Bronchial epithelial cell (primary cell): Measurements from ENCODE around the gene KCNG4. TPM values are rescaled to one million over a fixed set of nuclear protein-coding genes. Genes with fewer than 3 reads are reported as not detected.
A peak's percentile ranks its signal among the peaks of the same experiment; 100 is the strongest.

Experiments
- DNase-seq: peaks from one replicate; pipeline ENCODE4 v3.0.0-alpha.2; 2010; ENCODE audit warnings: low read depth
- FAIRE-seq: peaks from 2 replicates; lab custom pipeline; 2011; peaks lifted over from hg19 to GRCh38; lab: Jason Lieb, UNC
- H3K27me3 ChIP-seq: 2 replicates; pipeline ENCODE4 v1.5.1; 2011; ENCODE audit warnings: low read length; ENCODE audit not compliant: control insufficient read depth, insufficient read depth
- H3K36me3 ChIP-seq: 2 replicates; pipeline ENCODE4 v1.5.1; 2011; ENCODE audit warnings: low read length; ENCODE audit not compliant: control insufficient read depth, insufficient read depth
- H3K4me3 ChIP-seq: 2 replicates; pipeline ENCODE4 v1.5.1; 2011; ENCODE audit warnings: mild to moderate bottlenecking, low read depth, low read length, control low read depth
- CTCF ChIP-seq: IDR thresholded peaks from 2 replicates; pipeline ENCODE4 v1.5.1; 2011; ENCODE audit warnings: mild to moderate bottlenecking, moderate library complexity, low read length, control low read depth, inconsistent platforms; ENCODE audit not compliant: insufficient read depth, severe bottlenecking
- total RNA-seq: library from RNA; depleted of rRNA; stranded (reverse); fragments of >200 nt; gene quantifications from 2 replicates; pipeline ENCODE4 v1.2.1, GENCODE V29; 2014

Gene KCNG4
- total RNA-seq, 1 donor from 2014 or later, result not detected

DNA sequence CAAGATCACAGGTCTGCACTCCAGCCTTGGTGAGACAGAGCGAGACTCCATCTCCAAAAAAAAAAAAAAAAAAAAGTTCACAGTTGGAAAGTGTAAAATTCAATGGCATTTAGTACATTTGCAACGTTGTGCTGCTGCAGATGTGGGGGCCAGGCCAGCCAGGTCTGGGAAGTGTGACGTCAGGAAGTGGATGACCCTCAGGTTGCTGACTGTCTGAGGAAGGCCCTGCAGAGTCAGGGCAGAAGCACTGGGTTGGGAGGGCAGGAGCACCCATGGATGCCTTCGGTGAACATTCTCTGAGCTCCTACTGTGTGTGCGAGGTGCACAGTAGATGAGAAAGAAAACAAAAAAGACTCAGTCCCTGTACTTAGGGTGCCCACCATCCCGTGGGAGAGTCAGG is 42.7 kb upstream of the KCNG4 start:
- no peaks in the 10 kb centered on the region for H3K36me3 ChIP-seq
- H3K27me3 ChIP-seq, result peaks cover 2% of the 10 kb centered on the region
- TF ChIP-seq CTCF, result no peak
- no peak overlapping the region for H3K4me3 ChIP-seq
- FAIRE-seq (no peak), DNase-seq (no peak)

DNA sequence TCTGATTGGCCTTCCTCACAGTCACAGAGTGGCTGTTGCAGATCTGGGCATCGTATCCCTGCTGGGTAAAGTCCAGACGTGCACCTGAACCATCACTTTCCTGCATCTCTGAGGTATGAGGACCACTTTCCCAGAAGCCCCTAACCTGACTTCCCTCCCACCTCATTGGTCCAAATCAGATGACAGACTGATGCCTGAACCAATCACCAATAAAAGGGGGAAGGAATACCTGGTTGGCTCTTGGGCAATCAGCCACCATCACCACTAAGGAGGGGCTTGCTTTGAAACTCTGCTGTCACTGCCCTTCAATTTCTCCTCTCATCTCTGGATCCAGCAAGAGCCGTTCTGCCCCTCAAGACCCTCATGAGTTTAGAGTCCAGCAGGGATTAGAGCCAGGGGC is 41.3 kb upstream of the KCNG4 start:
- FAIRE-seq (no peak), DNase-seq (peak; percentile 6)
- Histone ChIP-seq H3K4me3 (no peak overlapping the region), H3K36me3 (no peaks in the 10 kb centered on the region), H3K27me3 (peaks cover 2% of the 10 kb centered on the region)
- no peak for TF ChIP-seq CTCF

- H3K36me3 ChIP-seq, result no peaks in the 10 kb centered on the region
- no peak for FAIRE-seq
- no peak overlapping the region for H3K4me3 ChIP-seq
- no peak for DNase-seq
- peaks cover 2% of the 10 kb centered on the region for H3K27me3 ChIP-seq
- TF ChIP-seq CTCF, result no peak
Measured at GRCh38 chr16:84279881-84280280, 40.1 kb upstream of the KCNG4 start.

DNA sequence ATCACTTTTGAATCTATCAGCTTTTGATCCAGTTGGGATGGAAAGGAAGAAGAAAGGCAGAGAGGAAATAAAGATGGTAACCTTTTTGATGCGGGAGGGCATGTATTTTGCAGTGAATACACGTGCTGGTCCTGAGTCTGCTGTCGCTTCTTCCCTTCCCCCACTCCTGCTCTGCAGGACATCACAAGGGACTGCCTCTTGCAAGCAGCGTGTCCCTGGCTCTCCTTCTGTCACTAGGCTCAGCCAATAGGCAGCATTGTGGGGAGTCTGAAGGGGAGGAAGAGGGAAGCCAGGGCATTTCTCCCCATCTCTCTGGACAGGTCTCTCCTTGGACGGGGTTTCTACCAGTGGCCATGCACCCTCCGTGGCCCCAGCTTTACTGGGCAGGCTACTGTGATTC is 39.2 kb upstream of the KCNG4 start:
- DNase-seq, result no peak
- peaks cover 2% of the 10 kb centered on the region for H3K27me3 ChIP-seq
- no peak for TF ChIP-seq CTCF
- no peak for FAIRE-seq
- no peaks in the 10 kb centered on the region for H3K36me3 ChIP-seq
- no peak overlapping the region for H3K4me3 ChIP-seq

- Histone ChIP-seq H3K36me3 (no peaks in the 10 kb centered on the region), H3K27me3 (peaks cover 2% of the 10 kb centered on the region), H3K4me3 (no peak overlapping the region)
- FAIRE-seq (no peak), DNase-seq (no peak)
- TF ChIP-seq CTCF, result no peak
Measured at GRCh38 chr16:84278333-84278732, 38.5 kb upstream of the KCNG4 start.

DNA sequence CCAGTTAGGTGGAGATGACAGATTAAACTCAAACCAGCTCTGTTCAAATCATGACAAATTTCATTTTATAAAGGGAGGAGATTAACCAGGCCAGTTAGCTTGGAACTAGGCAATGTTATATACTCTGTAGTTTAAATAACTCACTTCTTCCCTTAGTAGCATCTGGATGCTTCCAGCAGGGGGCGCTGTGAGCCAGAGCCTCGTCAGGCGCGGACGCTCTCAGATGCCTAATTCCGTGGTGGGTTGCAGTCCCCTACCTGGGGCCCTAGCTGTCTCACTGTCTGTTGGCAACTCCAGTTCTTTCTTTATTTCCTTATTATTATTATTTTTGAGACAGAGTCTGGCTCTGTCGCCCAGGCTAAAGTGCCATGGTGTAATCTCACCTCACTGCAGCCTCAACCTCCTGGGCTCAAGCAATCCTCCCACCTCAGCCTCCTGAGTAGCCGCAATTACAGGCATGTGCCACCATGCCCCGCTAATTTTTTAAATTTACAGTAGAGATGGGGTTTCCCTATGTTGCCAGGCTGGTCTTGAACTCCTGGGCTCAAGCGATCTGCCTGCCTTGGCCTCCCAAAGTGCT is 37.5 kb upstream of the KCNG4 start:
- DNase-seq (peak; percentile 33), FAIRE-seq (no peak)
- Histone ChIP-seq H3K36me3 (no peaks in the 10 kb centered on the region), H3K27me3 (peaks cover 2% of the 10 kb centered on the region), H3K4me3 (no peak overlapping the region)
- TF ChIP-seq CTCF, result peak; percentile 82
